GM19328 (cell line): ENCODE results near the gene LIPC.

Source experiments
- ATAC-seq: cut with Tn5 transposase; IDR thresholded peaks from one replicate; pipeline ENCODE4 v1.9.1; 2021; ENCODE audit warnings: mild to moderate bottlenecking, moderate library complexity; ENCODE audit not compliant: unreplicated experiment

LIPC gene

GRCh38 chr15:58490888-58491473, 59.2 kb downstream of the LIPC start:
- ATAC-seq: no peak

GRCh38 chr15:58491499-58492202, 59.9 kb downstream of the LIPC start:
- ATAC-seq: no peak

DNA sequence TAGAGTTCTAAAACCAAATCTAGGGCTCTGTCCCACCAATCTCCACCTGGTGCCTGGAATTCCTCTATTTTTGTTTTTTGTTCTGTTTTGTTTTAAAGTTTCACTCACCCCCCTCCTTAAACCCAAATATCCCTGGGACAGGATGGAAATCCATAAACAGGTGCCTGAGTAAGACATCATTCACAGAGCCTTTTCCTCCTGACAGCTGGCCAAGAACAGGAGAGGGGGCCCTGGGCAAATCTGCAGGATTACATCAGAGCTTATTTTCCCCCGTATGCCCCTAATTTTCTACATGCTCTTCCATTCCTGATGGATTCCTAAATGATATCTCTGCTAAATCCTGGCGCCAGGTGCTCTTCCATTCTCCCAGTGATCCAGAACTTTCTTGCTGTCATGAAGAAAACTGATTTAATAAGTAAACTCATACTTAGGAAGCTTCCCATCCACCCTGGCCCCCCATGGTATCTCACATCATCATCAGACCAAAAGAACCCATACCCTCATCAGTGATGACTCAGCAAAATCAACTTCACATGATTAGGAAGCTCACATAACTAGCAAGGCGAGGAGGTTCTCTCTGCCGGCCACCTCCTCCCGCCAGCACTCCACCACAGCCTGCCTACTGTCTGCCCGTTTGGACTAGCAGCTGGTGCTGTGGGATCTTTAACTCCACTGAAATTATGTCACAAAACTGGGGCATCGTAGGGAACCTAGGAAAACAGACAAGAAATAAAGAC, 61.0 kb downstream of the LIPC start:
- no peak for ATAC-seq

DNA sequence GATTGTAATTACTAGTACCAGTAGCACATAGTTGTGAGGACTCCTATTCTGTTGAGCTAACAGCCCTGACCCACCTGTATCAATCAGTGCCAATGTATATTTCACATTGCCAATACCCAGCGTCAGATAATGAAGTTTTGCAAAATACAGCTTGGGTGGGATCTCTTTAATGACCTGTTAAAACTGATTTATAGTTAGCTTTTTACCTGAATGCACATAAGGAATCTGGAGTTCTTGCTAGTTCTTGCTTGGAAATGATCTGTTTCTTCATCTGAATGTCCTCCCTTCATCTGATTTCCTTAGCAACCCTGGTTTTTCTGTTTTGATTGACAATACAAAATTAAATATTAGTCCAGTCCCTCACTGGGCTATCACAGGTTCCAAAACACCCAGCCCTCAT, 62.8 kb downstream of the LIPC start:
- ATAC-seq: no peak

DNA sequence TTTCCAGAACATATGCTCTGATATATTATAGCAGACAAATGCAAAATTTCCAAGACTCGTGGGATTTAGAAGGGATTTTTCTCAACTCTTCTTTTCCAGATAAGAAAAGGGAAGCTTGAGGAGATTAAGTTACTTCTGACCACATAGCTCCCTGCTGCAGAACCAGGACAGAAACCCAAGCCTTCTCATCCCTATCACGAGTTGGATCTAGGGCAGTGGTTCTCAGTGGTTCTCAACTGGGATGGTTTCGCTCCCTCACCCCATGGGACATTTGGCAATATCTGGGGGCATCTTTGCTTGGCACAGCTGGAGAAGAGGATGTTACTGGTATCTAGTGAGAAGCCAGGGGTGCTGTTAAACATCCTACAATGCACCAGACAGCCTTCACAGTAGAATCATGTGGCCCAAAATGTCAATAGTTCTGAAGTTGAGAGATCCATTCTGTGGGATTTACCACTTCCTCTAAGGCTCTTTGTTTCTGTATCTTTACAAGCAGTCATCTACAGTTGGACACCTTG, 64.2 kb downstream of the LIPC start:
- ATAC-seq: no peak

- ATAC-seq: no peak
Observed at GRCh38 chr15:58497046-58497785, 65.4 kb downstream of the LIPC start.

DNA sequence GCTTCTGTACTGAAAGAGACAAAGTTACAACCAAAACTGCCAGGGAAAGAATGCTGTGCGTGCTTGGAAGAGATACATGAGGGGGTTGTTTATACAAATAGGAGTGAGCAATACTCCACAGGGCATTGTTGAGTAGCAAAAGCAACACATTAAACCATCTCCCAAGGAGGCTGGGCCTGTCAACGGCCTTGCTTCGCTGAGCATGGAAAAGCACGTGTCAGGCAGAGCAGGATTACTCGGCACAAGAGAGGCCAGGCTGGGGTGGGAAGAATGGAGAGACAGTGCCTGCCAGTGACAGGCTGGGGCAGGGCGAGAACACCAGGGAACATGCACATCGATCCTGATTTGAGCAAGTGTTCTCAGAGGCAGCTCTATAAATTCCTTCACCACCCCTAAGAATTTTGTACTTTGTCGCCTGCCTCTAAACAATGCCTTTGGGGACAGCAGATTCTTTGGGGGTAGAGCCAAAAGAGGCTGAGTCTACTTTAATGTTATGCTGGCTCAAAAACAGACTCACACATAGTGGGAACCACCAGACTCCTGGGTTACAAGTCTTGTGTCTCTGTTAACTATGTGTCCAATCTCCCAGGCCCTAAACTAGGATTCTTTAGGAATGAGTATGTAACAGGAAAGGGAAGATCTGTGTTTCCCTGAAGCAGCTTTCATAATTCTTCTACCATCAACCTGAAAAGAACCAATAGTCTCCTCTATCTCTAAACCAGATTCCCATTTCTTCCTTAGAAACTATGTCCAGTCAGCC, 67.2 kb downstream of the LIPC start:
- ATAC-seq: no peak

- no peak for ATAC-seq
Observed at GRCh38 chr15:58501006-58501405, 69.2 kb downstream of the LIPC start.

DNA sequence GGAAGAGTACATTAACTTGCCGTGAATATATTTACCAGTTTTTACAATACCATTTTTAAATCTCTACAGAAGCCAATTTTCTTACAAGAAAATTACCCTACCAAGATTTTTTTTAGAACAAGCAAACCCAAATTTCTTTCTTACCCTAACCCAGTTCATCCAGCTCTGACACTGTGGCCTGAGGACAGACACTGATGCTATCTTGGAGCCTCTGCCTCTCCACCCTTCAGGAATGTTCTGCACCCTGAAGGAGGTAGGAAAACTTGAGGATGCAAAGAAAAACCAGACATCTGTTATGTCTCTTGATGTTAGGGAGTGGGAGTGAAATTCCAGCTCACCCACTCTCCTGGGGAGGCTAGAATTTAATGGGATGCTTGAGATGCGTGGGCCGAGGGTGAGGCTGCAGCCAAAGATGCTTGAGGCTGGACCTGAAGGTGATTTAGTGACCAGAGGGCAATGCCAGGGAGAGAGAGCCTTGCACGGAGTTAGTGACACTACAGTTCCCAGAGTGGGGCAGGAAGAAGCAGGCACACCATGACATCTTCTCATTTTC, 69.9 kb downstream of the LIPC start:
- no peak for ATAC-seq

DNA sequence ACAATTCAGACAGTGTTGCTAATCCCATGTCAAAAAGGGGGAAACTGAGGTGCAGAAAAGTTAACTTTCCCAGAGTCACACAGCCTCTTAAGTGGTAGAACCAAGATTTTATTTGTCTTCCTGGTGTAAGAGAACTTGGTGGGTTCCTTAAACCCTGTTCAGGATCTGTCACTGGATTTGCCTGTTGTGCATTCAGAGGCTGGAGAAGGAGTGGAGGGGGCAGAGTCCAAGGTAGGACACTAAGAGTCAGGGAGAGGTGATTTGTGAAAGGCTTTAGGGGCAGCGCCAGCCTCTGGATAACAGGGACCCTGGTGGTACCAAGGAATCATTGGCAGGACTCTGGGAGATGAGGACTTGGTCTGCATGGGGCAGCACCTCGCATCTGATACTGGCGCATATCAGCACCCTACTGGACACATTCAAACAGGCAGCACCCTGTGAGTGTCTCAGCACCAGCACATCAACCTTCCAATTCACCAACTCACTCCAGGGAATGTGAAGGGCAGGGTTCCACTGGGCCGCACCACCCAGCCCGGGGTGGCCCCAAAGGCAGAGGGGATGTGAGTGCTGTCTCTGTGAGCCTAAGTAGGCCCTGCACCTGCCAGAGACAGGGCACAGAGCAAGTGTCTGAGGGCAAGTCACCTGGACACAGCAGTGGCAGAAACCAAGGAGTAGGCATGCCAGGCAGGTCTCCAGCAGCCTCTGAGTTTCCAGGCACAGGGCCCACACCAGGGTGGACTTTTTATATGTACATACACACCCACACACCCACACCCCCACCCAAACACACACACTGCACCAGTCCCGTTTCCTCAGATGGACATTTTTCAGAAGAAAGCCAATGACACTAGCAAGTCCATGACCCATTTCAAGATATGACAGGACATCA, 71.6 kb downstream of the LIPC start:
- ATAC-seq: no peak

DNA sequence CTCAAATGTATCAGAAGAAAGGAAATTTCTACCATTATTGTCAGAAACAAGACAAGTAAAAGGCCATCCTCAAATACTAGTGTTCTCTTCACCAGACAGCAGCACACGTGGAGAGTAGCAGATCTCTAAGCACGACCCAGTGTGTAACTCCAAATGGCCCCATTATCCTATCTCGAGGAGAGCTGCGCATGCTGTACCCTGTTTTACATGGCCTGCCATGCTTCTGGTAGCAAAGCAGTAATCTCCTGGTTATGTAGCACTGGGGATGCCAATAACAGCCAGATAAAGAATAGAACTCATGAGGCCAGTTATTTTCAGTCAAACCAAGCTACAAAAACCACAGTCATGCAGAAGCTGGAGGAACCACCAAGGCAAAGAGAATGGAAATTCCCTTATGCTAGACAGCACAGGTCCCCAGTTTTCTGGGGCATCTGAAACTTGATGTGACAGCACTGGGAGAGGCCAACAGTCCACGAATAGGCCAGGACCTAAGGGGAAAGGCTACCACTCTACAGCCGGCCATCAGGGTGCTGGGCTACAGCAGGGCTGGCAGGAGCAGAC, 73.0 kb downstream of the LIPC start:
- ATAC-seq: no peak

DNA sequence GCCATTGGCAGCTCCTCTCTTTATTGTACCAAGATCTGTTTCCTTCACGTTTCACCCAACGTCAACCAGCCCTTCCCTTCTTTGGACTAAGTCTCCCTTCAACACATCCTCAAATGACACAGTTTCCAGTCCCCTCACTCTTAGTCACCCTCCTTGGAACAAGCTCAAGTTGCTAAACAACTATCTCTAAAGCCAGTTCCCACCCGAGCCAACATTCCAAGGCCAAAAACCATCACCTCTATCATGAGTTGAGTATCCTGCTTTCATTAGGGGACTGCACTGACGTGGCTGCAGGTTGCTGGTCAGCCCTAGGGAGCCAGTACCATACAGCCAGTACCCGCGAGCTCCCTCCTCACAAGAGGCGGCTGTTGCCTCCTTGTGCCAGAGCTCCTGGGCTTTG, 73.8 kb downstream of the LIPC start:
- ATAC-seq: no peak

GRCh38 chr15:58506064-58506490, 74.3 kb downstream of the LIPC start:
- ATAC-seq: no peak

DNA sequence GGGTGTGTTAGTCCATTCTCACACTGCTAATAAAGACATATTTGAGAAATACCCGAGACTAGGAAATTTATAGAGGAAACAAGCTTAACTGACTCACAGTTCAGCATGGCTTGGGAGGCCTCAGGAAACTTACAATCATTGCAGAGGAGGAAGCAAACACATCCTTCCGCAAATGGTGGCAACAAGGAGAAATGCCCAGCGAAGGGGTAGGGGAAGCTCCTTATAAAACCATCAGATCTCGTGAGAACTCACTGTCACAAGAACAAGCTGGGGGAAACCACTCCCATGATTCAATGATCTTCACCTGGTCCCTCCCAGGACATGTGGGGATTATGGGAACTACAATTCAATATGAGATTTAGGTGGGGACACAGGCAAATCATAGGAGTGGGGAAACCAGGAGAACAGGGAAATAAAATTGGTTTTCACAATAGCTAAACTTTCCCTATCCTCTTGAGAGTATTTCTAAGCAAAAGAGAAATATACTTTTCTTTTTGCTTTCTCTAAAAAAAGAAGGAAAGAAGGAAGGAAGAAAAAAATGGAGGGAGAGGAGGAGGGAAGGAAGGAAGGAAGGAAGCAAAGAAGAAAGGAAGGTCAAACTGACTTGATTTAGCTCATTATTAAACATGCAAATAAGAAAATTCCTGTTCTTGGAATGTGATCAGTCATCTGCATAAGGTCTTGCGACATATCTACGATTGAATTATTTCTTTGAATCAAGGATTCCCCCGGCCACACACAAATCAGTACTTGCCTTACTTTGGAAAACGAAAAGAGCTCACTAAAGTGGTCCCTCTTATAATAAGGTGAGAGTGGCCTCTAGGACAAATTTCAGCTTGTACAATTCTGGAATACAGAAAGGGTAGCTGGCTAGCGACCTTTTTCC, 75.2 kb downstream of the LIPC start:
- ATAC-seq: no peak

GRCh38 chr15:58509556-58509955, 77.8 kb downstream of the LIPC start:
- no peak for ATAC-seq

GRCh38 chr15:58510715-58511598, 79.2 kb downstream of the LIPC start:
- no peak for ATAC-seq

DNA sequence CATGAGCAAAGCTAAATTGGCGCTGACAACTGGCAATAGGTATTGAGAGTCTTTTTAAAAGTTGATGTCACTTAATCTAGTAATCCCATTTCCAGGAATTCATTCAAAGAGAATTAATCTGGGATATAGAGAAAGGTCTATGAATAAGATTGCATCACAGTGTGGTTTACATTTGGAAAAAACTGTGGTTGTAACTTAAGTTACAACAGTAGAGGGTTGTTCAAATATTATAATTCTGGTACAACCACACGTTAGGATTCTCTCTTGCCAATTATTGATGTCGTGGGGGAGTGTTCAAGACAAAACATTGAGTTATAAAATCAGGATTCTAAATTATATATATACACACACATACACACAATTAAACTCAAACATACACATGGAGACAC, 79.8 kb downstream of the LIPC start:
- ATAC-seq: no peak
